Panc1 (cell line): ENCODE measurements around the gene RAB30. TPM values are rescaled to one million over a fixed set of nuclear protein-coding genes. Genes with fewer than 3 reads are reported as not detected.

Source experiments
- ATAC-seq: fragments of 200-7000 bp; cut with Tn5 transposase; 2 replicates; pipeline ENCODE4 v1.9.1; 2020; ENCODE audit warnings: mild to moderate bottlenecking, moderate library complexity
- BruUV-seq: library from RNA; stranded (reverse); fragments of 400-500 nt; replicated peaks from 2 replicates; lab custom pipeline; 2021; lab: Mats Ljungman, UMichigan
- CTCF ChIA-PET: fragments of 300-600 bp; sonication (Branson Sonifier 250); formaldehyde crosslinking; loops from one replicate; lab custom pipeline; 2022; ENCODE audit warnings: antibody characterized with exemption; lab: Charles Lee
- POLR2A ChIA-PET: fragments of 300-600 bp; sonication (Branson Sonifier 250); formaldehyde crosslinking; loops from one replicate; lab custom pipeline; 2022; ENCODE audit warnings: antibody characterized with exemption; lab: Charles Lee
- DNase-seq: peaks from one replicate; pipeline ENCODE4 v3.0.0-alpha.2; 2010; ENCODE audit warnings: low read depth, low spot score
- H3K27ac ChIP-seq: 2 replicates; pipeline ENCODE4 v1.5.1; 2011; ENCODE audit warnings: mild to moderate bottlenecking, low read length, inconsistent platforms
- H3K27me3 ChIP-seq: fragments of 200-500 bp; sonication (Bioruptor generic); 2 replicates; pipeline ENCODE4 v1.6.0; 2014; ENCODE audit warnings: low read length, inconsistent platforms; ENCODE audit not compliant: control insufficient read depth, insufficient read depth
- H3K36me3 ChIP-seq: fragments of 200-500 bp; sonication (Bioruptor generic); 2 replicates; pipeline ENCODE4 v1.5.1; 2014; ENCODE audit warnings: inconsistent platforms, mild to moderate bottlenecking, low read length, moderate library complexity; ENCODE audit not compliant: control insufficient read depth, insufficient read depth
- H3K4me1 ChIP-seq: 2 replicates; pipeline ENCODE4 v1.5.1; 2011; ENCODE audit warnings: inconsistent platforms, mild to moderate bottlenecking, low read length, moderate library complexity; ENCODE audit not compliant: control insufficient read depth, insufficient read depth
- H3K4me3 ChIP-seq, 2 experiments: 2 replicates each; pipeline ENCODE4 v1.5.1; 2011 to 2012; ENCODE audit warnings: low read depth in 2 of 2, low read length in 2 of 2, mild to moderate bottlenecking in 2 of 2, inconsistent platforms in 1 of 2, moderate library complexity in 1 of 2
- H3K9me3 ChIP-seq: fragments of 200-500 bp; sonication (Bioruptor generic); 2 replicates; pipeline ENCODE4 v1.5.1; 2014; ENCODE audit warnings: low read depth, mild to moderate bottlenecking, inconsistent platforms, low read length, moderate library complexity; ENCODE audit not compliant: control insufficient read depth, insufficient read depth
- CTCF ChIP-seq: fragments of 450-650 bp; IDR thresholded peaks from 2 replicates; pipeline ENCODE4 v1.5.1; 2017; ENCODE audit warnings: mild to moderate bottlenecking
- POLR2AphosphoS5 ChIP-seq: IDR thresholded peaks from 2 replicates; pipeline ENCODE4 v1.6.1; 2012; ENCODE audit warnings: mild to moderate bottlenecking, low read depth, low read length, moderate library complexity
- REST ChIP-seq, 2 experiments: IDR thresholded peaks; 2 replicates each; pipeline ENCODE4 v1.6.1; 2011 to 2012; ENCODE audit warnings: low read depth in 2 of 2, control low read depth in 1 of 2, low read length in 1 of 2, mild to moderate bottlenecking in 1 of 2, moderate library complexity in 1 of 2; ENCODE audit not compliant: insufficient read depth in 1 of 2
- SIN3A ChIP-seq: IDR thresholded peaks from 2 replicates; pipeline ENCODE4 v1.6.1; 2012; ENCODE audit warnings: low read depth, mild to moderate bottlenecking, low read length, moderate library complexity, borderline replicate concordance; ENCODE audit not compliant: insufficient read depth
- TCF7L2 ChIP-seq: IDR thresholded peaks from 2 replicates; pipeline ENCODE4 v1.6.1; 2011; ENCODE audit warnings: mild to moderate bottlenecking, low read depth, low read length, inconsistent platforms
- in situ Hi-C: cut with HindIII; loops from 2 replicates; pipeline ENCODE4 v1.10.0; 2016; ENCODE audit warnings: low sequenced_read_pairs, low pct_unique_long_range_greater_than_20kb
- intact Hi-C: fragments of 100-400 bp; cut with micrococcal nuclease; formaldehyde crosslinking; loops from one replicate; pipeline ENCODE4 v1.10.0; 2022; ENCODE audit not compliant: unreplicated experiment
- total RNA-seq: library from RNA; stranded (reverse); gene quantifications from one replicate; pipeline ENCODE4 v1.2.1, GENCODE V29; 2021; ENCODE audit not compliant: unreplicated experiment

Gene RAB30
- total RNA-seq, 1 experiment from 2014 or later = 19.0 TPM

- ChIA-PET CTCF (no interaction called here), POLR2A (no interaction called here)
- no peaks in the 10 kb centered on the region for H3K4me1 ChIP-seq
- ATAC-seq (no peak), DNase-seq (no peak)
- no peaks in the 10 kb centered on the region for H3K27me3 ChIP-seq
- in situ Hi-C loops = no loop called here
- no TSS peak for BruUV-seq
- intact Hi-C loops = no loop called here
- H3K36me3 ChIP-seq = no peaks in the 10 kb centered on the region
- no peak overlapping the region for H3K4me3 ChIP-seq
- H3K27ac ChIP-seq = no peak overlapping the region
- no peak for TF ChIP-seq POLR2AphosphoS5
- TF ChIP-seq REST (IDR thresholded peaks at IDR 0.05; ENCODE audit: insufficient read depth in 1 of 2, low read depth in 2 of 2, low read length in 1 of 2) = no peak
- no peak for TF ChIP-seq CTCF
- no peak for TF ChIP-seq TCF7L2
- no peaks in the 10 kb centered on the region for H3K9me3 ChIP-seq
Observed at GRCh38 chr11:82939456-82939855, 132.2 kb downstream of the RAB30 start.

GRCh38 chr11:82937554-82937953 lies 134.1 kb downstream of the RAB30 start:
- intact Hi-C loops = no loop called here

More at GRCh38 chr11:82937554-82937953, 134.1 kb downstream of the RAB30 start:
- peaks cover 8% of the 10 kb centered on the region for H3K36me3 ChIP-seq
- TF ChIP-seq REST (IDR thresholded peaks at IDR 0.05; ENCODE audit: insufficient read depth in 1 of 2, low read depth in 2 of 2, low read length in 1 of 2) = no peak
- no peak for TF ChIP-seq POLR2AphosphoS5
- no peak for TF ChIP-seq CTCF
- TF ChIP-seq TCF7L2 = no peak
- no peak for TF ChIP-seq SIN3A
- H3K27ac ChIP-seq = no peak overlapping the region
- no peaks in the 10 kb centered on the region for H3K9me3 ChIP-seq
- ATAC-seq (no peak), DNase-seq (no peak)
- CTCF ChIA-PET = no interaction called here
- H3K4me1 ChIP-seq = no peaks in the 10 kb centered on the region
- no peaks in the 10 kb centered on the region for H3K27me3 ChIP-seq
- BruUV-seq = no TSS peak
- POLR2A ChIA-PET = no interaction called here
- in situ Hi-C loops = no loop called here
- H3K4me3 ChIP-seq = no peak overlapping the region
